ENCODE data around the gene KCNS3.
A peak's percentile ranks its signal among the peaks of the same experiment; 100 is the strongest.

KCNS3 gene

DNA sequence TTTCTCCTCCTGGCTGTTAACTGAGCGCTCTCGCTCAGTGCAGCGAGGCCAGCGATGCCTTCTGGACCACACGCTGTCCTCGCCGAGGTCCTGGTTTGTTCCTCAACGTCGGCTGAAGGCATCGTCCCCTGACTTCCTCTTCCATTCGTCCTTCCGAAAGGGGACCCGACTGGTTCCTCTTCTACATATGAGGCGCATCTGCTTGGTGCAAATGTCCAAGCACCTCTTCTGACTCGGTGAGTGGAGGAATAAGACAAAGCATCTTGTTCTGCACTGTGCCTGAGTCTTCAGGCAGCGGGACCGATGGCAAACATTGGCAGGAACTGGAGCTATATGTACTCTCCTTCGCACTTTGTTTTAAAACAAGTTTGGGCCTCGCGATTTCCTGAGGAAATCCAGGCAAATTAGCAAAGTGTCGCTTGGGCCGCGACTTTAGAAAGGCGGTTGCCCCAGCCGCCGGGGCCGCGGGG is 621 bp upstream of the KCNS3 start:
- DNase-seq (ENCODE audit: low spot score) = no peak

DNA sequence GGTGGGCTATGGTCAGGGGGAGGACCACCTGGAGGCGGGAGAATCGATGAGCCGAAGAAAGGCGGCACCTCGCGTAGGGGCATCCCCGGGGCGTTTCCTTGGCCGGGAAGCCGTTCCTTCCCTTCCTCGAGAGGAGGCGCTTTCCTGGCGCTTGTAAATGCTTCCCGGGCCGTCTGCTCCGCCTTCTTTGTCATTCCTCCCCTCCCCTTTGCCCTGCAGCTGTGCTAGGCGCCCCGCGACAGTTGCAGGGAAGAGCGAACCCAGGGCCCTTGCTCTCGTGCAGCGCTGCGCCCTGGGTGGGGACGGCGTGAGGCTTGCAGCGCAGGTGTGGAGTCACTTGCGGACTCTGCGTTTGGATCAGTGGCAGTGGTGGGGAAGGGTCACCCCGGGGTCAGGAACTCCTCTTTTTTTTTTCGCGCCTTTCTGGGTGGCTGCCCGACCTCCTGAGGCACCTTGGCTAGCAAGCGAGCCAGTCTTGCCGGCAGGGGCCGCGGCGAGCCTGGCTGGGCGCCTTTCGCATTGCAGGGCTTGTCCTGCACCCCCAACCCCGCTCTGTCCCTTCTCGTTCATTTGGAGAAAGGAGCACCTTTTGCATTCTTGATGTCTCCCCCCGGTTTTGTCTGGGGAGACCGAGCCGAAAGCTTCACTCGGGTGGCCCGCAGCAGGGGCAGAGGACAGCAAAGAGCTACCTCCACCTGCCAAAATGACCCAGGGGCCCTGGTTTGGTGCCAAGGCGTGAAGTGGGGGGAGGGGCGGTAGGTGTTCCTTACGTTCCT is 858 bp downstream of the KCNS3 start:
- peak; percentile 42 for DNase-seq (ENCODE audit: low spot score)

DNA sequence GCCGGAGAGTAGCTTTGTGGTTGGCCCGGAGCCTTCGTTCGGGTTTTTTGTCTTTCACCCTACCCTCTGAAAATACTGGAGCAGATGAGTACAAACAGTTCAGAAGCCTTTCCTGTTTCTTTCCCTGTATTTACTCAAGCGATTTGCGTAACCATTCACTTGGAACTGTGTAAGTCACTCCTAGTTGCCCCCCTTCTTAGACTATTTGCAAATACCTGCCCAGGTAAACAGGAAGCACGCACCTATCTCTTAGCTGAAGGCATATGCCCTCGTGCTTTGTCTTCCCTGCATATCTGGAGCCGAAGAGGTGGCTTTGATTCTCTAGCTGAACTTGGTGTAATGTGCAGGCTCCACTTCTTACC is 1.4 kb downstream of the KCNS3 start:
- DNase-seq (ENCODE audit: low spot score) = no peak

DNA sequence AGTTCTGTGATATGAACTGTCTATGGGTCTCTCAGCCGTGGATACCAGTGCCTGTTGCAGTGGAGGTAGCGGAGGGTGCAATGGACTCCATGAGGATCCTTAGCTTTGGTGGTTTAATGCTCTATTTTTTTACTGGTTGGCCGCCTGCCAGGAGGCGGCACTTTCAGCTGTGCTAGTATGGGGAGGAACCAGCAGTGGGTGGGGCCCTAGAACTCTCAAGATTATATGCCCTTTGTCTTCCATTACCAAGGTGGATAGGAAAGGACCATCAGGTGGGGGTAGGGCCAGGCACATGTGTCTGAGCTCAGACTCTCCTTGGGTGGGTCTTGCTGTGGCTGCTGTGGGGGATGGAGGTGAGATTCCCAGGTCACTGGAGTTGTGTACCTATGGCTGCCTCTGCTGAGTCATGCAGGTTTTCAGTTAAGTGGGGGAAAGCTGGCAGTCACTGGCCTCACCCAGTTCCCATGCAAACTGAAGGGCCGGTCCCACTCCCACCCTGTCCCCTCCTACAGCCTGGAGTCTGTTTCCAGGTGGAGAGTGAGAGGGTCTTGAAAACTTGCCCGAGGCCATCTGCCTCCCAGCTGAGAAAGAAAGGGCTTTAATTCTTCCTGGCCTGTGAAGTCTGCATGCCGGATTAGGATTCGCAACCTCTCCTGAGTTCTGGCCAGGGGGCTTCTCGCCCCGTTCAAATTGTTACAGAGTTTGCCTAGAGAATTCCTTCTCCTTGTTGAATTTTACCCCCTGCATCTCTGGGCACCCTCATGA is 14.5 kb downstream of the KCNS3 start:
- DNase-seq (ENCODE audit: low spot score) = no peak

DNA sequence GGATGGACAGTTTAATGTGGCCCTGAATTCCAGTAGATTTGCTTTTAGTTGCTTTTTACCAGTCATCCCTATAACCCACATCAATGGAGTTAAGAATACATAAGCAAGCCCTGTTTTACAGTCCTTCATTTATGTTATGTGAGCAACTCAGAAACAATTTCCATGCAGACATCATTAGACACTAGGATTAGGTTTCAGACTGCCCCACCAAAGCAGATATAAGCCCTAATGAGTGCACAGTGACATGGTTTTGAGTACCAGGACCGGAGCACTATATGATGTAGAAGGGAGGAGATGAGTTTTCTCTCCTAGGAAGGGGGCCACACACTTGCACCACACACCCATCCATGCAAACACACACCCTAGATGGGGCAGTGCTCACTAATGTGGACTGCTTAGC is 15.5 kb downstream of the KCNS3 start:
- no peak for DNase-seq (ENCODE audit: low spot score)

DNA sequence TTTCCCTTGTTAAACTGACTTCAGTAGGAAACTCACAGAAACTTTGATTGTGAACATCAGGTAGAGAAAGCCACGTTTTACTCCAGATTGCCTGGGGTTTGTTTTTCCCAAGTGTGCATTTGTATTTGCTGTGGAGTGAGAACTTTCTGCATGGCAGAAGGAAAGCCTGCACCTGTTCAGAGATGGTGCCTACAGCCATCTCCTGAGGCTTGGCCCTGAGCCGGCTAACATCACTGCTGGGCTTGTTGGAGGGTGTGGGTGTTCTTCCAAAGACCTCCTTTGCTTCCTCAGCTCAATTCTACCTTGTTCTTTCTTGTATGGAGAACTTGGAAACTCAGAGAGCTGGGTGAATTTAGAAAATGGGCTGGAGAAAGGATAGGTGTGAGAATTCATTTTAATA is 16.1 kb downstream of the KCNS3 start:
- DNase-seq (ENCODE audit: low spot score) = no peak

DNA sequence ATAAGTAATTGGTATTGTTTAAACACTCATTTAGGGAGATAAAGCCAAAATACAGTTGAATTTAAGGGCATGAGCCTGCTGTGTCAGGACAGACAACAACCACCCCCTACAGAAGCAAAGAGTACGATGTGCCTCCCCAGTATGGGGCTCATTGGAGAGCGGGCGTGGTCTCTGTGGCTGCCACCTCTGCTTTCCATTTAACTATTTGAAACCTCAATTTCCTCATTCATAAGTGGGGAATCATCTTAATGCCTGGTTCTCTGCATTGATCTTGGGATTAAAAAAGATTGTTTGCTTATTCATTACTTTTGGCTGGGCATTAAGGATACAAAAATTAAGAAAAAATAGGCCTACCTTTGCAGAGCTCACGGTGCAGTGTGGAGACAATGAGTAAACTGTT is 21.4 kb downstream of the KCNS3 start:
- DNase-seq (ENCODE audit: low spot score) = no peak

DNA sequence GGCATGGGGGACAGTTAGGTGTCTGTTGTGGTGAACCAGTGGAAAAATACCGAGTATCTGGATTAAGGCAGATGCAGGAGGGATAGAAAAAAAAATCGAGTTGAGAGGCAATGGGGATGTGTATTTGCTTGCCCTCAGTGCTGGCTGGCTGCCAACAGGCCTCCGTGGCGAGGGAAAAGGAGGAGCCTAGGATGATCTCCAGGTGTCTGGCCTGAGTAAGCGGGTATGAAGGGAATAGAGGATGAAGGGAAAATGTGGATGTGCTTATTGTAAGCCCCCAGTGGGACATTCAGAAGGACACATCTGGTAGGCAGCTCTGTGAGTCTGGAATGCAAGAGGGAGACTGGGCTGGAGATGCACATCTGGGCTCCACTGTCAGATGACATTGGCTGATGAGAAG is 22.8 kb downstream of the KCNS3 start:
- DNase-seq (ENCODE audit: low spot score) = no peak

DNA sequence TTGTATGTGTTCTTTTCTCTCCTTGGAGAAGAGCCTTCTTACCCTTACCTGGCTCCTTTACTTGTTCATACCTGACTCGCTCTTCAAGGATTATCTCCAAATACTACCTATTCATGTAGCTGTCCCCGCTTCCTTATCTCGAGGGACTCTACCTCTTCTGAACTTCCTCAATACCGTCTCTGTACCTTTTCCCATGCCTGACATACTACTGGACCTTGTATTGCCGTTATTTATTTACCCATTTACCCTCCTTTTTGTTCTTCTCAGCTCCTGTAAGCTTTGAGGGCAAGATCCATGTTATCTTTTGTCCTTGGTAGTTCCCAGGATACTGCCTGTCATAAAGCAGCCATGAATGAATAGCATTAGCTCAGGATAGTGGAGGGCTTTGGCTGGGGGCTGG is 32.5 kb downstream of the KCNS3 start:
- DNase-seq (ENCODE audit: low spot score) = no peak

DNA sequence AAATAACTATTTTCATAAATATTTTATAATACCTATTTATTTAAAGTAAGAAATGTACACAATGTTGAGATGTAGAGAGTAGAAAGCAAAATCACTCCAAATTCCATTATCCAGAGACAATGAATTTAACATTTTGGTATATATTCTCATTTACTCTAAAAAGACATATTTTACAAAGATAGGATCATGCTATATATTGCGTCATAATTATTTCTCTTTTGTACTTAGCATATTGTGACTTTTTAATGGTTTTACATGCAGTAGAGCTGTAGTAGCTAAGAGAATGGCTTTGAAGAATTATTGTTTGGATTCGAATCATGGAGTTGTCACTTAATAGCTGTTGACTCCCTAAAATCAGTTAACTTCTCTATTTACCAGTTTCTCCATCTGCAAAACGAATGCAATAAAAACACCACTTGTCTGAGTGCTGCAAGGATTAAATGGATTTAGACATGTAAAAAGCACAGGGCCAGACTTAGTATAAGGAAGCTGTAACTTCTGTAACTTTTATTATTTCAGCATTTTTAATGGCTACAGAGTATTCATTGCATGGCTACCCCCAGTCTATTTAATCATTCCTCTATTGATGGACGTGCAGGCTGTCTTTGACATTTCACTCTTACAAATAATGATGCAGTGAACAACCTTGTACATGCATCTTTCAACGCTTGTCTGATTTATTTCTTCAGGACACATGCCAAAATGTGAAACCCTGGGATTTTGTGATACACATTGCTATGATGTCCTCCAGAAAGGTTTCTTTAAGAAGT is 33.2 kb downstream of the KCNS3 start:
- DNase-seq (ENCODE audit: low spot score) = no peak

DNA sequence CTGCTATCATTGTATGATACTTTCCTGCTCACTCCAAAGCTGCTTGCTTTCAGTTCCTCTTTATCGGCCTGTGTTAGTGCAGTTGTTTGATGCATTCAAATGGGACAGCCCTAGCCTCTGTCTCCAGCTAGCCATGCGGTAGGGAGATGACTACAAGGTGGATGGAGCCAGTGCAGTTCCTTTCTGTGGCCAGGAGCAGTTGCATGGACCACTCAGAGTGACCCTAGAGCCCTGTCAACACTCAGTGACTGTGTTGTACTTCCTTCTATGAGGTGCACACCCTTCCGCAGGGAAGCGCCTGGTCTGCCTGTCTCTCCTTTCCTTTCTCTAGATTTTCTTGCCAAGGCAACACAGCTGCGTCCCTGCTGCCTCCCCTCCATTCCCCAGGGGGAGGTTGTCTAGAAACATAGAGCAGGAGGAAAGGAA is 33.8 kb downstream of the KCNS3 start:
- DNase-seq (ENCODE audit: low spot score) = no peak

DNA sequence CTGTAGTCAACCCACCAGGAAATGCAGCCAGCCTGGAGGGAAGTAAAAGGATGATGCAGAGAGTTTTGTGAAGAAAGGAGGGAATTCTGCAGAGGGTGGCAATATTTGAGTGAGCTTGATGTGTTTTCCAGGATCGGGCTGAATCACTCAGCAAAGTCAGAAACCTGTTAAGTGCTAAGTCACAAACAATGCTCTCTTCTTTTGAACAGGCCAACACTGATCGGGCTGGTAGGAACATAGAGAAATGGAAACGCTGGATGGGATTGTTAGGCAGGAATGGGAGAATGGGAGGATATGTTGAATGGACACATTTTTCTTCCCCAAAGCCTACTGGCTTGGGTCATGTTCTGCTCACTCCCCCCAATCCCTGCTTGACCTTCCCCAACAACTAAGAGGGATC is 36.6 kb downstream of the KCNS3 start:
- no peak for DNase-seq (ENCODE audit: low spot score)

DNA sequence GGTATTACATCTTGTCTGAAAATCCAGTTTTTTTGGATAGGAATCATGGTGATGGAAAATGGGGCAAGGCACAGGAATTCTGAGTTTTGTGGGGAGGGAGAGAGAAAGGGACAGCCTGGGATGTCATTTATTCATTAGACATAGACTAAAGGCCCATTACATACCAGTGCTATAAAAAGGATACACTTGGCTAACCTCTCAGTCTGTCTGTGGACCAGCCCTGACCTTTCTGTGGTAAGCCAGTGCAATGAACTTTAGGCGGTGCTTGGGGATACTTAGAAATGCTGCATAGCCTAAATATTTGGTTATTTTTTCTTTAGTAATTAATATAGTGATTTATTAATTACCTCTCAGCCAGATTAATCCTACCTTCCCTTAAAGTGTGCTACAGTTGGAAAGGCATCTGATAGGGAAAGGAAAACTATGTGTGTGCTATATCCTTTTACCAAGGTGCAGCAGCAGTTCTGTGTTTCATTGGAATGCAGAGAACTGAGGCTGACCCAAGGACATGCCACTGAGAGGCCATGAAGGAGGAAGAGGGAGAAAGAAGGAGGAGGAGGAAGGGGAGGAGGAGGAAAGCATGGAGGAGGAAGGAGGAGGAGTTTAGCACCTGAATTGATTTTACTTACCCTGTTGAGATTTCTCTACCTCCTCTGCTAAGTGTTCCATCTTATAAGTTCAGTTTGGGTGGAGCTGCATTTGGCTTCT is 37.5 kb downstream of the KCNS3 start:
- no peak for DNase-seq (ENCODE audit: low spot score)

DNA sequence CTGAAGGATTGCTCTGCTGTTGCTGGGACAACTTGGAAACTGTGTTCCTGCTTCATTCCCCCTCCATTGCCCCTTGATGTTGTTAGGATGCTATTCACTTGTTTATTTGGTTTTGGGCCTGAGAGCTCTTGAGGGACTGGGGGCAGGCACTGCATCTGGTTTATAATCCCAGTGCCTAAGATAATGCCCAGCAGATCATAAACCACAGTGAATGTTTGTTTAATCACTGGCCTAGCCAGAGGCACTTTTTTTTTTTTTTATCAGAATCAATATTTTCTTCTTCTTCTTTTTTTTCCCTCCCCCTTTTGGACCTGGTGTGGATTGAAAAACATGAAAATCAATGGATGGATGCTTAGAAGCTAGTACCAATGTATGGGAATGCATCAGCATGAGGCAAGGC is 38.1 kb downstream of the KCNS3 start:
- DNase-seq (ENCODE audit: low spot score) = no peak

DNA sequence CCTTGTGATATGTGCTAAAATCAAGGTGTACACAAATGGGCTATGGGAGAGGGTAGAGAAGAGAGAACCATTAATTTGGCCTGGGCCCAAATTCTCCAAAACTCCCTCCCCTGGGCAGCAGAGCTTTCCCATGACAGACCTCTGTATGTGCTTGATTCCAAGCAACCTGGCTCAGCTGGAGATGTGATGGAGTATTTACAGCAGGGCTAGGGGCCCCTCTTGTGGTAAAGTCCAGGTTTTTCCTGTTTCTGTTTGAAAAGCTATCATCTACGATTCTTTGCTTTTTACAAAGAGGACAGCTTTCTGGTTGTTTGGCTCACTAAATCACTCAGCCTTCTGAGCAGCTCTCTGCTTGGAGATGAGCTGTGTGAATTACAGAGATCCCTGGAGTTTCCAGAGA is 40.3 kb downstream of the KCNS3 start:
- DNase-seq (ENCODE audit: low spot score) = no peak

DNA sequence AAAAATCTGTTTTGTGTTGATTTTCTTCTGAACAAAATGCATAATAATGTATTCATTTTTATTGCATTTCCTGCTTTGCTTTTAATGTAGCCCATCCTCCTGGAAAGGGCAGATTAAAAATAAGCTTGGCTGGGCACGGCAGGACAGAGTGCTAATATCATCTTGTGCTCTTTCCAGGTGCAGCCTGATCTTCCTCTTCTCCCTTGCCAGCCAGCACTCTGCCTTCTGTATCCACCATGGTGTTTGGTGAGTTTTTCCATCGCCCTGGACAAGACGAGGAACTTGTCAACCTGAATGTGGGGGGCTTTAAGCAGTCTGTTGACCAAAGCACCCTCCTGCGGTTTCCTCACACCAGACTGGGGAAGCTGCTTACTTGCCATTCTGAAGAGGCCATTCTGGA is 52.3 kb downstream of the KCNS3 start:
- no peak for DNase-seq (ENCODE audit: low spot score)

DNA sequence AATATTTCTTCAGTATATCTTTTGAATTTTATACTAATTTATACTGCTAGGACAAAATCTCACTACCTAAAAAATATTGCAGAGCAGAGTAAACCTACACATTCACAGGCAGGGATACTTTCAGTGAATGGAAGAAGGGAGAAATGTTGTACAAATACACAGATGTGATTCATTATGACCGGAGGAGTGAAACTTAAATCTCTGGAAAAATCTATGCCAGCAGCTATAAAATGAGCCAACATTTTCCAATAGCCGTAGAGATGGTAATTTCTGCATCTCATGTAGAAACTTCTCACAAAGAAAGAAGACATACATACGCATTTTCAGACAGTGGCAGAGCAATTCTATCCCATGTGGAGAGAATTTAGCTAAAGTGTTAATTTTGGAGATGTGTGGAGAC is 54.8 kb downstream of the KCNS3 start:
- no peak for DNase-seq (ENCODE audit: low spot score)

DNA sequence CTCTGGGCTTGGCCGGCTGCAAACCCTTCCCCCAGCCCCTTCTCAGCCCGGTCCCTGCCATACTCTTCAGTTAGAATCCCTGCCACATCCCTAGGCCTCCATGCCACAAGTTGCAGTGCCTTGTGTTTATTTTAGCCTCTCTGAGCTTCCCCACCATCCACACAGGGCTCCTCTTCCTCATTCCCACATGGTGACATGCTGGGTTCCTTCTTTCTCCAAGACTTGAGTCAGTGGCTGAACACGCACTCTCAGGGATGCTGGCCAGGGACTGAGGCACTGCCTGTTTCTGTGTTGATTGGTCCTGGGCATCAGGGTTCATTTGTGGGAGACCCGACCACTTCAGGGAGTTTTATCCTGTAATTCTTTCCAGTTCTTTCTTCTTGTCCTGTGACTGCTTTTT is 56.3 kb downstream of the KCNS3 start:
- no peak for DNase-seq (ENCODE audit: low spot score)

DNA sequence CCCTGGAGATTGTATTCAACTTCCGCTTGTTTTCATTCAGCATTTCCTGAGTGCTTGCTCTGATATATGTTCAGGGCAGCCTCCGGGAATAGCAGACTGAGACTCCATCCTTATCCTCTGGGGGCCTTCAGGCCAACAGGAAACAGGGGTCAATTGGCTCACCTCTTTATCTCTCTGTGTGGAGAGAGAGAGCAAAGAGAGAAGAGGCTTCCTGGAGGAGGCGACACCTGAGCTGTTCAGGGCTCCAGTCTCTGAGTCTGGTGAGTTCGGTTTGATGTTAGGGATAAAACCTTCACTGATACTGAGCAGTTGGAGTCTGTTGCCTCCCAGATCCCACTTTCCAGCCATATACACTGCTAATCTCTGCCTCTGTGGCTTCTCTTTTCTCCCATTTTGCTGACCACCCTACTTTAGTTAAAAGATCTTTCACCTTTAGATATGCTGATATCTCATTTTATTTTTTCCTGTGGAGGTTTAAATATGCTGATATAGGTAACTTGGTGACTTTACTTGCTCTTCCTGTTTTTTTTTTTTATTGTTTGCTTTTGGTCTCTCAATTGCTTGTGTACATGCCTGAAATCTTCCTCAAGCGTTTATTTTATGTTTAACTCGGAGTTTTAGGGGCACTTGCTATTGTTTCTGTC is 56.9 kb downstream of the KCNS3 start:
- no peak for DNase-seq (ENCODE audit: low spot score)

DNA sequence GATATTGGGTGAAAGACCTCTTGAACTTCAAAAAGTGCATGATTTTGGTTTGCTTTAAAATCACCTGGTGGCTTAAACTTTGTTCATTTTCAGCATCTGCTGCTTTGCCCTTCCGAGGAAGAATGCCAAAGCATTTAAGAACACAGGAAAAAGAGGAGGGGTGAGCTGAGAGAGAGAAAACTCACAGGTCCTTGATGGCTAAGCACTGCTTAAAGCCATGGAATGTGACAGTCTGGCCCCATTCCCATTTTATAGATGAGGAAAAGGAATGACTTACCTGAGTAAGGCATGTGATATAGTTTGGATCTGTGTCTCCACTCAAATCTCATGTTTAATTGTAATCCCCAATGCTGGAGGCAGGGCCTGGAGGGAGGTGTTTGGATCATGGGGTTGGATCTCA is 58.1 kb downstream of the KCNS3 start:
- no peak for DNase-seq (ENCODE audit: low spot score)

DNA sequence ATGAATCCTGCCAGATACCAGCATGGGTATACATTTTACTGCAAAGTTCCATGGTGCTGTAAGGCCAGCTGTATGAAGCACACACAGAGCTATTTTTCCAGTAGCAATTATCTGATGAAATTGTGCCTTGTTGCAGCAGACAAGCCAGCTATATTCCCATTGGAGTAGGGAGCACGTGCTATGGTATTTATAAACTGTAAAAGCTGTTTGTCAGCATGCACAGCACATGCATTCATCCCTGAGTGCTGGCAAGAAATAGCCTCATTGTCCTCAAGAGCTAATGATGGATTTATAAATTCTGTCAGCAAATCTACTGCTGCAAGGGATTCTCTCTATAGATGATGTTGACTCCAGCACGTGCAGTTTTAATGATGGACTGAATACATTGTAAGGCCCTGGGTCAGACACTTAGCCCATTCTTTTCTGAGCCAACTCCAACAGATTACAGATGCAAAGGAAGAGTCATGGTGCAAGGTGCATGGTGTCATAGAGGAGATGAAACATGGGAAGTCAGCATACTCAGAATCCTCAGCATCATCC is 61.7 kb downstream of the KCNS3 start:
- no peak for DNase-seq (ENCODE audit: low spot score)

Measured in putamen (tissue), 1 donor.